GM19239 (cell line): ENCODE data around the gene FAM151B.

Experiments
- DNase-seq: peaks from one replicate; pipeline ENCODE4 v3.0.0; 2011; ENCODE audit warnings: low spot score; ENCODE audit not compliant: insufficient read length
- FAIRE-seq: peaks from 2 replicates; lab custom pipeline; 2011; peaks lifted over from hg19 to GRCh38; lab: Jason Lieb, UNC

FAM151B gene

DNA sequence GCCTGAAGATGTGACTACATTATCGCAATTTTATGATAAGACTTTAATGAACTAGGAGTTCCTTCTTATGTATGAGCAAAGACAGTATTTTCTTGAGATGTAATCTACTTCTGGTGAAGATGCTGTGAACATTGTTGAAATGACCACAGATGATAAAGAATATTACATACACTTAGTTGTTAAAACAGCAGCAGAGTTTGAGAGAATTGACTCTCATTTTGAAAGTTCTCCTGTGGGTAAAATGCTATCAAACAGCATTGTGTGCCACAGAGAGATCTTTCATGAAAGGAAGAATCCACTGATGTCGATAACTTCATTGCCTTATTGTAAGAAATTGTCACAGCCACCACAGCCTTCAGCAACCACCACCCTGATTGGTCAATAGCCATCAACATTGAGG, 8.0 kb downstream of the FAM151B start:
- DNase-seq: no peak
- no peak for FAIRE-seq

DNA sequence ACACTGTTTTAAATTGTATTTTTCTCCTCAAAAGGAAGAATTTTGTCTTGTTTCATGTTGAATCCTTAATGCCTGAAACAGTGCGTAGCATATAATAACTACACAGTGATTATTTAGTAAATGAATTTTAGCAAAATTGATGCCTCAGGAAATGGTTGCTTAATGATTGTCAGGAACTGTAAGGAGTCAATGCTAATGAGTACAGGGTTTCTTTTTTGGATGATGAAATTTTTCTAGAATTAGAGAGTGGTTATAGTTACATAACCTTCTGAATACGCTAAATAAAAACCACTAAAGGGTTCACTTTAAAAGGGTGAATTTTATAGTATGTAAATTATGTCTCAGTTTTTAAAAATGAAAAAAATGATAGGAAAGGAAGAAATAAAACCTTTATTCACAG, 14.9 kb downstream of the FAM151B start:
- DNase-seq (no peak), FAIRE-seq (no peak)

DNA sequence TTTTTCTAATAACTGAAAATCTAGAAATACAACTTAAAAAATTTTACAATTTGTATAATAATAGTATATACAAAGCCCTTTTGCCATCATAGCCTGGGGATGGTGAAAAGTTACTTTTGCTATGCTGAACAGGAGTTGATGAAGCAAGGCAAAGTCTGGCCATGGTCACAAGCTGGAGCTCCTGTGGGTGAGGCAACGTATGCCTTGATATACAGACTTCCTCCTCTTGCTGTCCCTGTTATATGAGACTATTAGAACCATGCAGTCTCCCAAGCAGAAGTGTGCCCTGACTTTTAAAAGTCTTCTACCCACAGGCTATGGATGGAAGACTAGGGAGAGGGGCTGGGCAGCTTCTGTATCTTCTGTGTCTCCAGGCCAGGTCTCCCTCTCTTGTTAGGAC, 15.7 kb downstream of the FAM151B start:
- DNase-seq (no peak), FAIRE-seq (no peak)

DNA sequence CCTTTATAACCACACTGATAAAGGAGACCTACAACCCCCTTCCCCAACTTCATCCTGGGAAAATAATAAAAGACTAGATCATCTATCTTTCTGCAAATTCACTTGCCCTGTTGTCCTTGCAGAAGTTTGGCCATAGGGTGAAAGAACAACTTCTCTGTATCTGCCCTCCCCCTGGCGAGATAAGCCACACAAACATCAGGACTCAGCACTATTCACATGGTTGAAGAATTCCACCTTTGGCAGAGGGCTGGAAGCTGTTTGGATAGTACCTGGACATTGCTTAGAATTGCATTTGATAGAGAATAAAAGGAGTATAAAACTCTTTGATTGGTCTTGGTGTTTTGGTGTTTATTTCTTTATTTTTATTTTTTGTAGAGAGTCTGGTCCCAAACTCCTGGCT, 16.9 kb downstream of the FAM151B start:
- no peak for DNase-seq
- no peak for FAIRE-seq

DNA sequence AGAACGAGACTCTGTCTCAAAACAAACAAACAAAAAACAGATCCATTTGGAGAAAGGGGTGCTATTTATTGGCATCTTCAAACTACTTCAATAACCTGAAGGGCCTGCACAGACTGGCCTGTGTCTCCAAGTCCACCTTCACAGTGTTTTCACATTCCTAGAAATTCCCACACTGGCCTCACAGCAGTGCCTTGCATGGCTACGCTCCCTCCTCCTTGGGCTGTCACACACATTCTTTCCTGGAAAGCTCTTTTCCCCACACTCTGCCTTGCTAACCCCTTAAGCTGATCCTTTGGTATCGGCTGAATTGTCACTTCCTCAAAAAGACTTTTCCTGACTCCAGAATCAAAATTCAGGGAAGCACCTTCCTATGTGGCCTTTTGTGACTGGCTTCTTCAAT, 19.8 kb downstream of the FAM151B start:
- no peak for FAIRE-seq

DNA sequence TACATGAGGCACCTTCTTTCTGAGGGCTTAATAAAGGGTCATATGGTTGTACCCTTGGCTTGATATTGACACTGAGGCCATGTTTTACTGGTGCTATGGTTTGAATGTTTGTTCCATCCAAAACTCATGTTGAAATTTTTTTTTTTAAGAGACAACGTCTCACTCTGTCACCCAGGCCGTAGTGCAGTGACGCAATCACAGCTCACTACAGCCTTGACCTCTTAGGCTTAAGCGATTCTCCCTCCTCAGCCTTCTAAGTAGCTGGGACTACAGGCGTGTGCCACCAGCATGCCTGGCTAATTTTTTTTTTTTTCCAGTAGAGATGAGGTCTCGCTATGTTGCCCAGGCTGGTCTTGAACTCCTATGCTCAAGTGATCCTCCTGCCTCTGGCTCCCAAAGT, 20.9 kb downstream of the FAM151B start:
- DNase-seq (no peak), FAIRE-seq (no peak)

More for the DNA sequence above, 19.8 kb downstream of the FAM151B start:
- no peak for DNase-seq

DNA sequence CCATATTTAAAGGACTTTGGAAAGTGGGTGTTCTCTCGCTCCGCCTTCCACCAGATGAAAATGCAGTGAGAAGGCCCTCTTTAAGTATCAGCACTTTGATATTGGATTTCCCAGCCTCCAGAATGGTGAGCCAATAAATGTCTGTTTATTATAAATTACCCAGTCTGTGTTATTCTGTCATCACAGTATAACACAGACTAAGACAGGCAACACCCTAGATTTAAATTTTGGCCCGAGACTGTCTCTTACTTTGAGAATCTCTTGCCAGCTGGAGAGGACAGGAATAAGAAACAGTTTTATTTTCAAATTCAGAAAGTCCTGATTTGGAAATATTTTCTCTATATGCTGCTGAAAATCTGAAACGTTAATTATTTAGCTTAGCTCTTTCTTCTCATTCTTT, 21.5 kb downstream of the FAM151B start:
- DNase-seq (no peak), FAIRE-seq (no peak)

DNA sequence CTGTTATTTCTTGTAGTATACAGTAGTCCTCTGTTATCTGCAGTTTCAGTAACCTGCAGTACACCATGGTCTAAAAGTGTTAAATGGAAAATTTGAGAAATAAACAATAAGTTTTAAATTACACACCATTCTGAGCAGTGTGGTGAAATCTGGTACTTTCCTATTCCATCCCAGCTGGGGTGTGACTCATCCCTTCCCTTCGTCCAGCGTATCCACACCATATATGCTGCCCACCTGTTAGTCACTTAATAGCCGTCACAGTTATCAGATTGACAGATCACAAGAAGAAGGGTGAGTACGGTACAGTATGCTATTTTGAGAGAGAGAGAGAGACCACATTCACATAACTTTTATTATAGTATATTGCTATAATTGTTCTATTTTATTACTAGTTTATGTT, 28.9 kb downstream of the FAM151B start:
- FAIRE-seq (no peak), DNase-seq (no peak)

DNA sequence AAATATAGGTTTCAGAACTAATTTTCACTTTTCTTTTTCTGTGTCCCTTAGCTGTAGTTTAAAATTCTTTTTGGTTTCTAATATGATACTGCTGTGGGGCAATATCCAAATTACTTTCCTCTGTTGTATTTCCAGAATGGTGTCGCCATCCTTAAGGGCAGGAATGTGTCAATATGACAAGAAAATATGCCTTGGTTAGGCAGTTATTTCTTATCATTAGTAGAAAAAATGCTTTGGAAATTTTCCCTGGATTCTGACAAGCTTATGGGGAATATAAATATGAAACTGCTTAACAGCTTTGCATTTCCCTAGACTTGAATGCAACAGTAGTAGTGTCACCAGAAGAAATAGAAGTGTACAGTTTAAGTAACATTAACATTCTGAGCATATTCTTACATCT, 52.8 kb downstream of the FAM151B start:
- FAIRE-seq: no peak
- no peak for DNase-seq

DNA sequence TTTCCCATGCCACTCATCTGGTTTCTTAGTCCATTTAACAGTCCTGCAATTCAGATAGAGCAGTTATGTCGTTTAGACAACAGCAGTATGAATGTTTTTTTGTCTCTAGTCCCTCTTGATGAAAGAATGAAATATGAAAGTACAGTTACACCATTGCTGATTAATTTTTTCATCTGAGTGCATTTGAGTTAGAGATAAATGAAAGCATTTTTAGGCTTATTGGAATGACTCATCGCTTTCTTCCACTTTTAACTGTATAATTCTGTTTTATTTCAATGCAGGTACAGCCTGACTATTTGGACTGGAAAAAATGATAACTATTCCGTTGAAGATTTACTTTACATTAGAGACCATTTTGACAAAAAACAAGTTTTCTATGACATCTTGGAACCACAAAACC, 53.5 kb downstream of the FAM151B start:
- FAIRE-seq: no peak
- no peak for DNase-seq

DNA sequence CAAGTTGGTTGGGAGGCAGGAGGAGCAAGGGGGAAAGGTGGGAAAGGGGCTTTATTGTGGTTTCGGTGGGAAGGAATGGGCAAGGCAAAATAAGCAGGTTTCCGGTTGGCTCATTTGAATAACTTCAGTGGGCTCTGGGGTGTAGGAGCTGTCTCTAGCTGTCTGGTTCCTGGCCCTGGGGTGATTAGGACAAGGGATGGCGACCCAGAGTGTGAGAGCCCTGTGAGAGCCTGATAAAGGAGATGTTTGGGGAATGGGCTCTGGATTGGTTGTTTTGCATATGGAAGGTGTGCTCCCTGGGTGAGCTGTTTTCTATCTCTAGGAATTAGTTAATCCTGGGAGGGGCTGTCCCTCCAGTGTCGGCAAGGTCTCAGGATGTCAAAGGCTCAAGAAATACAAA, 66.7 kb downstream of the FAM151B start:
- FAIRE-seq (no peak), DNase-seq (no peak)

DNA sequence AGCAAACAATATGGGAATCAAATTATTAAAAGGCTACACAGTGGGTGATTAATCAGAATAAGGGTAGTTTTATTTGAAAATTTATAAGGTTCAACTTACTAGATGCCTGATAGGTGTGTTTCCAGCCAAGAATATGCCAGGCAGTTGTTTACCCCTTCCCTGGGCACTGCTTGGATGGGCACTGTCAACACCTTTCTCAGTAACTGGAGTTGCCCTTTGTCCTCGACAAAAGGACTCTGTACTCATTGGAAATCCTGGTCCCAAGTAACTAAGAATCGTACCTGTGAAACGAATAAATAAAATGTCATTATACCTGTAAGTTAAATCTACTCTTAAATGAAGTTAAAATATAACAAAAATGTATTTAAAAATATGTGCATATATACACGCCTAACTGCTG, 67.2 kb downstream of the FAM151B start:
- FAIRE-seq (no peak), DNase-seq (no peak)

DNA sequence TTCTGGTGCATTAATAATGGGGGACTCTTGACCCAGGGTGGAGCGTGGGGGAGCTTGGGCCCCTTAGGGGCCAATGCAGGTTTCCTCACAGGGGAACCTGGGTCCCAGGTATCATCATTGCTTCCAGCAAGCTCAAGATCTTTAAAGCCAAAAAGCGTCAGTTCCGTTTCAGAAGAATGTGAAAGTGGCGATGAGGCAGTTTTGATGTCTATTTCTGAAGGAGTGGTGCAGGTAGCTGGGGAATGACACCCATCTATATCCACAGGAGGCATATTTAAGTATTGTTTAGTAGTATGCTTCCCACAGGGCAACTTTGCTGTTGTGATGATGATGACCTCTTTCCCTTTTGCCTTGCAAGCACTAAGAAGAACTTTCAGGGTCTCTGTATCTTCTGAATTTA, 71.3 kb downstream of the FAM151B start:
- FAIRE-seq: no peak
- DNase-seq: no peak

DNA sequence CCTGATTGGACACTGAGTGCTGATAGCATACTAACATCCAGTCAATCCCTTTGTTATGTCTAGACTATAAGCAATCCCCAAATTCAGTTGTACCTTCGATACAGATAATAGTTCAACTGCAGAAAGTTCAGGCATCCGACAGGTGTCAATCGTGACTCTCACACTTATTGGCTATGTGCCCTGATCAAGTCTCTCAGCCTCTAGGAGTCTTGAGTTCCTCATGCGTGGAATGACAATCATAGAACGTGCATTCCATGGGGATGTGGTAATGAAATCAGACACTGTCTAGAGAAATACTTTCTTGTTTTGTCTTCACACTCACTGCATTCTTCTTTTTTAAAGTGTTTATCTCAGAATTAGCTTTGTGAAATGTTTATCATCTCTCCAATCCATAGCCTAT, 77.4 kb downstream of the FAM151B start:
- FAIRE-seq (no peak), DNase-seq (no peak)

DNA sequence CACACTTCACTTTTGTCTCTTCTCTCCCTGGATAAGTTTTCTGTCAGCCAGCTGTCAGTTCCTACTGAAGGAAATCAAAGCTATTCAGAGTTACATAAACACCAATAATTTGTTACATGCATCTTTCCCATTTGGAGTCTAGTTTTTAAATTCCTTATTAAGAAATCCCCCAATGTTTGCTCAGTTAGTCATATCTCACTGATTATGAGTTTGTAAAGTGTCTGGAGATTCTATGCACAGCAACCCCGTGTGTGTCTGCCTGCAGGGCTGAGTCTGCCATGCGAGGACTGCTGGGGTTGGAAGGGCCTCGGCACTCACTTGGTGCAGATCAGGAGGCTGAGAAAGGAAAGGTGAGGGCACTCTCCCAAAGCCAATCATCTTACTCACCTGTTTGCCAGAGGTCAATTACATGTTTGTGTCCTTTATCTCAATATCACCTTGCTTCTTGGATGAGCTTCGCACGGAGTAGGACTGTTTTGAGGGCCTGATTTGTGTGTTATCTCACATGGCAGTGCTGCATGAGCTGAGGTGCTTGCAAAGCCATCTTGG, 78.9 kb downstream of the FAM151B start:
- FAIRE-seq: no peak
- no peak for DNase-seq

DNA sequence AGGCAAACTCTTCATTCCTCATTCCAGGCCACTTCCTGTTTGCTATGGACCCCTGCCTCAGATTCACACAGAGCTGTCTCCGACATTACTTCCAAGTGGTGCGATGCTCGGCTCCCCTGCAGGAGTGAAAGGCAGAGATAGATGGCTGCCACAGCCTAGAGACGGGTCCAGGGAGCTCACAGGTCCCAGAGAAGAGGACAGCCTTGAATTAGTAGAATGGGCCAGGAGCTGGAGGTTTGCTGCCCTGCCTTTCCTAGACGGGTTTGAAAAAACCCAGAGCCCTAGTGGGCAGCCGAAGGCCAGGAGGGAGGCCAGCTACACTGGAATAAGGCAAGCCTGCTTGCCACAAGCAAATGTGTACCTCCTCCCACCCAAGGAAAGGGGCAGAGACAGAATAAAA, 80.4 kb downstream of the FAM151B start:
- DNase-seq: no peak
- FAIRE-seq: no peak

DNA sequence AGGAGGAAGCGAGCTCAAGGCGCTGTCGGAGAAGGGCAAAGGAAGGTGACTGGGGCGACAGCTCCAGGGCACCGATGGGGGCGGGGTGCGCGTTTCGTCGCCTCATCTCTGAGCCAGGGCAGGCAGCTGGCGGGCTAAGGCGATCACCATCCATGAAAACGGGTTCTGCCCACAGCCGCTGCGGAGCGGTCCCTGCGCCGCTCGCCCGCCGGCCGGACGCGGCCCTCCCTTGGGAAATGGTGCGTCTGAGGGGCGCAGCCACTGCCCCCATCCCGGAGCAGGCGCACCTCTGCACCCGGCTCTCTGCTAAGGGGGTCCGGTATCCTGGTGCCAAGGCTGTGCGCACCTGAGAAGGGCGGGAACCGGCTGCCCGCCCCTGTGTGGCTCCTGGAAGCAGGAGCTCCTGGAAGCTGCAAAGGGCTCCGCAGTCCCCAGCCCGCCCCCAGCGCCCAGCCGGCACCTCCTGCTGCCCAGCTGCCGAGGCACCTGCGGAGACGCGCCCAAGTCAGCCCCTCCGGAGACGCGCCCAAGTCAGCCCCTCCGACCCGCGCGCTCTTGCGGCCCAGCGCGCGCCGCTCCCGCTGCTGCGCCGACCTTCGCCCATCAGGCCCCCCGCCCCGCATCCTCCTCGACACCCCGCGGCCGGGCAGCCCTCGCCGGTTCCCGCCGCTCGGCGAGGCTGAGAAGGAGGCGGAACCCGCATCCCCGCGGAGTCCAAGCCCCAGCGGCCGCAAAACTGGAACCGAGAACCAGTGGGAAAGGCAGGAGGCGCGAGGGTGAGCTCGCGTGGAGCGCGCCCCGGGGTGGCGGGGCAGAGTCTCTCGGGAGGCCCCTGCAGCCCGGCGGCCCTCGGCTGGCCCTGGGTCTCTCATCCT, 81.4 kb downstream of the FAM151B start:
- no peak for FAIRE-seq
- no peak for DNase-seq

DNA sequence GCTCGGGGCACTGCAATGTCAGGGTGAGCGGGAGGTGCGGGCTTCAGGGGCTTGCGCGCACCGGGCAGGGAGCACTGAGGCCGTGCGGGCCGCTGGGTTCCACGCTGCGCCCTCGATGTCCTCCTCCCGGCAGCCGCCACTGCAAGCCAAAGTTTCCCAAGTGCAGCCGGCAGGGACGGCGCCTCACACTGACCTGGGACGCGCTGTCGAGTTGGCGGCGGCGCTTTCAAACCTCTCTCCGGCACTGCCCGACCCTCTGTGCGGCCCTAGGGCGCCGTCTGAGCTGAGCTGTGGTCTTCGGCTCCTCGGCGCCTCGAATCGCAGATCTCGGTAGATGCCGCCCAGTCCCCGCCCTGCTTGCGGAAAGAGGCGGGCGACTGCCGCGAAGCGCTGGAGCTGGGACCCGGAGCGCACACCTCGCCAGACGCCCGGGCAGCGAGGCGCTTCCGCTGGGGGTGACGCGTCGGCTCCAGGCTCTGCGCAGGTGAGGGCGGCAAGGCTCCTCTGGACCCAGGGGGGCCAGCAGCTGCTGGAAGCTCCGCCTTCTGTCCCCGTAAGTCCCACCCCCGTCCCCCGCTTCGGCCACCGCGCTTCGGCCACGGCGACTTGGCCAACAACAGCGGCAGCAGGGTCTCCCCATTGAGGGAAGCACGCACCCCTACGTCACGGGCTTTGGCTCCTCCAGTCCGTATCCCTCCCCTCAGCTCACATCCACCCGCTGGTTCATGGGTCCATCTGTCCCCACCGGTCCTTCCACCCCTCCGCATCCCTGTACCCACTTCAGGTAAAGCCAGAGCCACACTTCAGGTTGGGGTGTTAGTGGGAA, 82.3 kb downstream of the FAM151B start, which contains the start of gene ANKRD34B:
ANKRD34B (minus strand) TSS at position 320 of the 826 bp plus-strand sequence. CDS start 10,261 bp downstream, outside the sequence.
- no peak for FAIRE-seq
- peak; percentile 36 for DNase-seq

DNA sequence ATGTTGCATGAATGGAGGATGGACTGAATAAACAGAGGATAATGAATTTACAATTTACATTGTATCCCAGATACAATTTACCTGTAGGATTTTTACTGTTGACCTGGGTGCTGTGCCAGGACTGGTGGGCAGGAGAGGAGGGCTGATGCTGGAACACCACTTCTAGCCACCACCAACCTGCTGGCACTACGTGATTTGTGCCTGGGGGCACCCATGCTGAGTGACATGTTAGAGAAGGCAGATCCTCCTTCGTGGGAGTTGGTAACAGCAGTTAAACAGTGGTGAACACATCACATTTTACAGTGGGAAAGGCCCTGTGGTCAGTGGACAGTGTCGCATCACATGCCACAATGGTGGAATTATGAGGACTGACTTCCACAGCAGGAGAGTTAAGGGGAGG, 85.2 kb downstream of the FAM151B start:
- FAIRE-seq: no peak
- DNase-seq: no peak

DNA sequence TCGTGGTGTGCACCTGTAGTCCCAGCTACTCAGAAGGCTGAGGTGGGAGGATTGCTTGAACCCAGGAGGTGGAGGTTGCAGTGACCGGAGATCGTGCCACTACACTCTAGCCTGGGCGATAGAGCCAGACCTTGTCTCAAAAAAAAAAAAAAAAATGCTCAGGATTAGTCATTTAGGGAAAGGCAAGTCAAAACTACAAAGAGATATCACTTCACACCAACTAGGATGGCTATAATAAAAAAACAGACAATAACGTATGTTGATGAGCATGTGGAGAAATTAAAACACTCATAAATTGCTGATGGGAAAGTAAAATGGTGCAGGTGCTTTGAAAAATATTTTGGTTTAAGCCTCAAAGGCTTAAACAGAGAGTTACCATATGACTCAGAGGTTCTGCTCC, 88.5 kb downstream of the FAM151B start:
- FAIRE-seq: no peak
- no peak for DNase-seq

DNA sequence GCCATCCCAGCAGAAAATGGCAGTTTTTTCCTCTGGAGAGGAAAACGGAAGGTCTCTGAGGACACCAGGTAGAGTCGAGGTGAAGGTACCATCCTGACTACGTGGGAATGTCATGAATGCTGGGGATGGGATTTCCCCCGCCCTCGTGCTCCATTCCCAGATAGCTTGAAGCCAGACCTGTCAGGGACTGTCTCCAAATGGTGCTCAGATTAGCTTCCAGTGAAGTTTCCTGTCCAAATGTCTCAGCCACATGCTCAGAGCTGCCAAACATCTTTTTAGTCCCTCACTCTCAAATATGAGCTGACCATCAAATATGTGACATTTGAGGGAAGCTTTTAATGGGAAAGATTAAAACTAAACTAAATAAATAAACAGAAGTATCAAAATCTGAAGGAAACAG, 89.8 kb downstream of the FAM151B start:
- FAIRE-seq: no peak

More for the DNA sequence above, 89.8 kb downstream of the FAM151B start:
- DNase-seq: no peak
